NCI-H2171 (cell line): ENCODE data around the gene CEP43.

Source experiments
- DNase-seq: peaks from one replicate; lab custom pipeline; 2025; lab: John Stamatoyannopoulos, UW

CEP43 gene, protein sequence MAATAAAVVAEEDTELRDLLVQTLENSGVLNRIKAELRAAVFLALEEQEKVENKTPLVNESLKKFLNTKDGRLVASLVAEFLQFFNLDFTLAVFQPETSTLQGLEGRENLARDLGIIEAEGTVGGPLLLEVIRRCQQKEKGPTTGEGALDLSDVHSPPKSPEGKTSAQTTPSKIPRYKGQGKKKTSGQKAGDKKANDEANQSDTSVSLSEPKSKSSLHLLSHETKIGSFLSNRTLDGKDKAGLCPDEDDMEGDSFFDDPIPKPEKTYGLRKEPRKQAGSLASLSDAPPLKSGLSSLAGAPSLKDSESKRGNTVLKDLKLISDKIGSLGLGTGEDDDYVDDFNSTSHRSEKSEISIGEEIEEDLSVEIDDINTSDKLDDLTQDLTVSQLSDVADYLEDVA

DNA sequence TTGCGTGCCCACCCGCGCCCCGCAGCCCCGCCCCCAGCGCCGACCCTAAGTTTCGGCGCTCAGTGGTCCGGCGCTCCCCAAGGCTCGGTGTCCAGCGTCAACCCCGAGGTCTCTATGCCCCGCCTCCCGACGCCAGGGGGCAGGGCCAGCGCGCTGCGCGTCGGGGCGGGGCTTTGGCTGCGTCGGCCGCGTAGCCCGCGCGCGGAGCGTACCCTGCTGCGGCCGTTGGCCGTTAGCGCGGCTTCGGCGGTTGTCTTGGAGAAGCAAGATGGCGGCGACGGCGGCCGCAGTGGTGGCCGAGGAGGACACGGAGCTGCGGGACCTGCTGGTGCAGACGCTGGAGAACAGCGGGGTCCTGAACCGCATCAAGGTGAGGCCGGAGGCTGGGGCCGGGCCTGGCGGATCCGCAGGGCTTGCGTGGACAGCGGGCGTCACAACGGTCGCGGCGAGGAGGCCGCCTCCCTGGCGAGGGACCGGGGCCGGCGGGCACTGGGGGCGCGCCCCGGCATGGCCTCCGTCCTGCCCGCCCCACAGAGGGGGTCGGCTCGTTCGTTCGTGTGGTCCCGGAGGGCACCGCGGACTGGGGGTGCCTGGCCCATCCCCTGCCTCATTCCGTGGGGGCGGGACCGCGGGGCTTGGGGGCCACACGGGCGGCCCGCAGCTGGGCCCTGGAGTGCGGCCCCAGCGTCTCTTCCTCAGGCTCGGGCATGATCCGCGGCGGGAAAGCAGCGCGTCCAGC, at the start of gene CEP43:
Gene CEP43, plus strand, starts transcription at position 253 of the 739 bp plus-strand sequence. Its CDS starts 16 bp downstream, at position 269.
- DNase-seq, result peak; percentile 91

- DNase-seq, result no peak
These were observed 49.4 kb upstream of the CEP43 start for GRCh38 chr6:166949528-166950442.

DNA sequence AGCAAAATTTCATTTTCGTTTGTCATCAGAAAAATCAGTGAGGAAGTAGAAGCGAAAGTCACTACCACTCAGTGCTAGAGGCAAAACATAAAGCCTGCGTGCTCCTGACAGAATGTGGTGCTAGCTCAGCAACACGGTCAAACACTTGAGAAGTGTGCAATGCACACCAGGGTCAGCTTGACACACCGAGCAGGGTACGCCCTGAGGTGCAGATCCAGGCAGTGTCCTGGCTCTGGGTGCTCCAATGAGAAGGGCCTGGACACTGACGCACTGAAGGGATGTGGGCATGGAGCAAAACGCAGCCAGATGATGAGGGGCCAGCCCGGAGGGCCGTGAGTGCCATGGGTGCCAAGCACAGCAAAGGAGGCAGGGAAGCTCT, 48.8 kb upstream of the CEP43 start:
- no peak for DNase-seq

- DNase-seq, result peak; percentile 12
These were observed 48.1 kb upstream of the CEP43 start for GRCh38 chr6:166950892-166951669.

DNA sequence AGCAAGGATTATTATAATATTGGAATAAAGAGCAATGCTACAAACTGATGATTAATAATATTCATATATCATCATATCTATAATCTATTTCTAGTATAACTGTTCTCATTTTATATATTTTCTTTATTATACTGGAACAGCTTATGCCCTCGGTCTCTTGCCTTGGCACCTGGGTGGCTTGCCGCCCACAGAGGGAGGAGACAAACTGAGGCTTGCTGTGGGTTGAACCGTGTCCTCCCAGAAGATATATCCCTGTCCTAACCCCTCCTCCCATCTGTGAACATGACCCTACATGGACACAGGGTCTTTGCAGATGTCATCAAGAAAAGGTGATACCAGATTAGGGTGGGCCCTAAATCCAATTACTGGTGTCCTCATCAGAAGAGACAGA, 47.5 kb upstream of the CEP43 start:
- no peak for DNase-seq

DNA sequence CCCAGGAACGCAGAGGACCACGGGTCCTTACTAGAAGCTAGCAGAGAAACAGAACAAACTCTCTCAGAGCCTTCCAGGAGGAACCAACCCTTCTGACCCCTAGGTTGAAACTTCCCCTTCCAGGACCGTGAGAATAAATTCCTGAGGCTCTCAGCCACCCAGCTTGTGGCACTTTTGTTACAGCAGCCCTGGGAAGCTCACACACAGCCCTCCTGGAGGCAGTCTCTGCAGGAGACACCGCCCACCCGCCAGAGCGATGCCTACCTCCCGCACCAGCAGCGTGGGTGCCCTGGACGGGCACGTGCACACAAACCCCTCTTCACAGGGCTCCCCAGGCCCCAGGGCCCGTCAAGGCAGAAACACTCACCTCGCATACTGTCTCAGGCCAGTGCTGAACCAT, 47.1 kb upstream of the CEP43 start:
- no peak for DNase-seq

GRCh38 chr6:166952567-166953486, 46.4 kb upstream of the CEP43 start:
- no peak for DNase-seq

DNA sequence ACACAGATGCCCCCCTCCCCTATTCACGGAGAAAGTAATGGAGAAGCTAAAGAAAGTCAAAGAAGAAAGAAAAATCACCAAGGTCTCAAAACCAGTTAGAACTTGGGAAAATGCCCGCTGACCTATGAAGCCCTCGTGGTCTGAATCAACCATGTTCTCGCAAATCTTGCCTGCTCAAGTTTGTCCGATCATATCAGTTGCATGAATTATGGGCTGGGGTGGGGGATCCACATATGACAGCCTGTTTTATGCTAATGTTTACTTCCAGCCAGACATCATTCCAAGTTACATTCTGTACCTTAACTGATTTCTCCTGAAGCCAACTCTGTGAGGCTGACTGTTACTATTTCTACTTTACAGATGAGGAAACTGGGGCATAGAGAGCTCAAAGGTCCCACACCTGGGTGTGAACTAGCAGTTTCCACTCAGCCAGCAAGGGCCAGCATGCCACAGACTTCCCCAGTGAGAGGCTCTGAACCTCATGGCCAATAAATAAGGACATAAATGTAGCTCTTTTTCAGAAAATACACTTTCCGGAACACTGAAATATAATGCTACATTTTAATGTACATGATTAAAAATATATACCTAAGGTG, 45.0 kb upstream of the CEP43 start:
- no peak for DNase-seq

GRCh38 chr6:166955121-166955864, 43.9 kb upstream of the CEP43 start:
- no peak for DNase-seq

DNA sequence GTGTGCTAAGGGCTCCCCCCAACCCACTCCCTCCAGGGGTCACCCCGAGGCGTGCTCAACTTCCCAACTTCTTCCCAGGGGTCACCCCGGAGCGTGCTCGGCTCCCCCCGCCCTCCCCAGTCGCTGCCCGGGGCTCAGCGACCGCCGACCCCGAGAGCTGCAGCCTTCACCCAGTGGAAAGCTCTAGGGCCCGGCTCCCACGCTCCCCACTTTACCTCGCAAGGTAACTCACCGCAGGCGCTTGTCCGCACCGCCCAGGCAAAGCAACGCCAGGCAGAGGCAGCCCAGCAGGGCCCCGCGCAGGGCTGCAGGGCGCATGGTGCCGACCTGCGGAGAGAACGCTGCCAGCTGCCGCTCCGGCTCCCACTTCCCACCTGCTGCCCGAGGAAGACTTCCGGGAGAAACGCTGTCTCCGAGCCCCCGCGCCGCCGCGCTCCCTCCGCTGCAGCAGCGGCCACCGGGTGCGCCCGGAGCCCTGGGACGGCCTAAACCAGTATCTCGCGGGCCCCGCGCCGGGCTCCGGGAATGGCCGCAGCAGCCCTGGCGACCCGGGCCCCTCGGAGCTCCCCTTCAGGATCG, 43.2 kb upstream of the CEP43 start:
- DNase-seq, result peak; percentile 60

DNA sequence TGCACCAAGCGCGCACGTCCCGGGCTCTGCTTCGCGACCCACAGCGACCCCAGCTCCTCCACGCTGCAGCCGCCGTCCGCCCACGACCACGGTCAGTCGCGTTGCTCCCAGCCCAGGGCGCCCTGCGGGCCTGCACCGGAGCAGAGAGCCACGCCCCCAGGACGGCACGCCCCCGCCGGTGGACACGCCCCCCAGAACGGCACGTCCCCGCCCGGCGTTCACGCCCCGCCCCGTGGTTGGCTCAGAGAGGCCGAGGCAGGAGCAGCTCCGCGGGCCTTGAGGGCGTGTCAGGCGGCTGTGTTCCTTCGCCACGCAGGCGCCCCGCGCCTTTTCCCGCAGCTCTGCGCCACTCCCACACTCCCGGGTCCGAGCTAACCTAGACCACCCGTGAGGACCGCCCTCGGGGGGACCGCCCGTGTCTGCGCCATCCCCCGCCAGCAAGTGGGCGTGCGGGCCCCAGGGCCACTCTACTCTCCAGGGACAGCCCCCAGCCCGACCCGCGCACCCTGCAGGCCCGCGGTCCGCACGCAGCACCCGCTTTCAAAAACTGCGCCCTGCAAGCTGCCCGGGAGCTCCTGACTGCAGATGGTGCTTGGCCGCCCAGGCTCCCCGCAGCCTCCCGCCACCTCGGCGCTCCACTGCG, 42.6 kb upstream of the CEP43 start, which contains the start of gene RNASET2:
Gene RNASET2, minus strand, starts transcription at position 107 of the 643 bp plus-strand sequence. CDS start 368 bp downstream, outside the sequence.
- peak; percentile 90 for DNase-seq

- DNase-seq, result no peak
These were observed 42.0 kb upstream of the CEP43 start for GRCh38 chr6:166957087-166957804.

DNA sequence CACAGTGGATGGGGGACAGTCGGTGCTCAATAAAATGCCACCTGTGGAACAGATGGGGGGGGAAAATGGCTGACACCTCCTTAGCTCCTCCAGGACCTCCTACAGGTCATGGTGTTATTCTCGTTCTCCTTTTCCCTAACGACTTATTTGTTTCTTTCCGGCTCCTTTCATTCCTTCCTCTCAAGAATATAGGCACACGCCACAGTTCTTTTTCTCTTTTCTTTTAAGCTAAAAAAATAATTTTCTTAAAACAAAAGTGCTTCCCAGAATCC, 41.5 kb upstream of the CEP43 start:
- DNase-seq, result no peak

DNA sequence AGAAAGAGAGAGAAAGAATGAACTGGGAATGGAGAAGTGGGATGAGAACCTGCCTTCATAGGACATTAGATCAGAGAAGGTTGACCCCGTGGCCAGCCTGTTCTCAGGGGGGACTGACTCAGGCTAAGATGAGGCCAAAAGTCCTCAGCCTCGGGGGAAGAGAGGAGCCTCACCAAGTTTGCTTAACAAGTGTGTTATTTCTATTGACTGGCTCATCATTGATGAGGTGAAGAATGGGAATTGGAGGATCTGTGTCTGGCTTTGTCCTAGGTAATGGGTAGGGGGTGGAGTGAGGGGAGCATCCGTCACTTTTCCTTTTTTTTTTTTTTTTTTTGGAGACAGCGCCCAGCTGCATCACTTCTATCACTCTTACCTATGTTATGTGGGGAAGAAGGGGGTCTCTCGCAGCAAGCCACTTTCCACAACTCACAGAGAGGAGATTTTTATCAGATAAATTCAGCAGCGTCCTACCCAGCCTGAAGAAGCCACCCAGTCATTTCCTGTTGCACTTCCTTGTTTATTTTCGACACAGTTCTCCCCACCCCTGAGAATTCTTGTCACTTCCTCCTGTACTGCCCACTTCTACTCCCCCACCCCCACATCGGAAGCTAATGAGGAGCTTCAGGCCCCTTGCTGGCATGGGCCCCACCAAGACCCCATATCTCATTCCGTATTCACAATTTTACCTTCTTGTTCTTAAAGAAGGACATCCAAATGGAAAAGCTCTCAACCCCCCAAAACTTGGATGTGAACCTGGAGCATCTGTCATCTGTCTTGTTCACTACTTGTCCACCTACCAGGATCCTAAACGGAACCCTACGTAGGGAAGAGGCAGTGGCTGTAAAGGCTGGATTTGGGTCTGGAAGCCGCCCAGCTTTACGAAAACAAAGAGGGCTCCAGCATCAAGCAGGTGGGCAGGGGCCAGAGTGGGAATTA, 40.0 kb upstream of the CEP43 start:
- no peak for DNase-seq

DNA sequence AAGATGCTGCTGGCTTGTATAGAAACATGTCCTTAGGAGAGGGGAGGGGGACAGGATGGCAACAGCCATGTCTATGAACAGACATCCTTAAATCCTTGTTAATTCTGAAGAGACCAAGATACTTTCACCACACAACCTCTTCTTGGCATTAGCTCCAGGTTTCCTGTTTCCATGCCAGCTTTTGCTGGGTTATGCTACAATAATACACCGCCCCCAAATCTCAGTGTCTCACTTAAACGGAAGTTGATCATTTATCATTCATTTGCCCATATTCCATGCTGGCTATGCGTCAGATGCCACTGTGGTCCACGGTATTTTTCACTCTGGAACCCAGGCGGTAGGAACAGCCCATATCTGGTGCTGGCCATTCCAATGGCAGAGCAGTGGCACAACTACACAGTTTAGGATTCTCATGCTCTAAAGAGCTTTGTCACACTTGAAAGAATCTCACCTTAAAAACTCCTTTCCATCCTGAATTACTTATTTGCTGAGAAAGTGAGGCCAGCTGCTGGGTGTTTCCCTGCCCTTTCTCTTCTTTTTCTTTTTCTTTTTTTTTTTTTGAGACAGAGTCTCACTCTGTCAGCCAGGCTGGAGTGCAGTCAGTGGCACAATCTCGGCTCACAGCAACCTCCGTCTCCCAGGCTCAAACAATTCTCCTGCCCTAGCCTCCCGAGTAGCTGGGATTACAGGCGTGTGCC, 39.1 kb upstream of the CEP43 start:
- no peak for DNase-seq

DNA sequence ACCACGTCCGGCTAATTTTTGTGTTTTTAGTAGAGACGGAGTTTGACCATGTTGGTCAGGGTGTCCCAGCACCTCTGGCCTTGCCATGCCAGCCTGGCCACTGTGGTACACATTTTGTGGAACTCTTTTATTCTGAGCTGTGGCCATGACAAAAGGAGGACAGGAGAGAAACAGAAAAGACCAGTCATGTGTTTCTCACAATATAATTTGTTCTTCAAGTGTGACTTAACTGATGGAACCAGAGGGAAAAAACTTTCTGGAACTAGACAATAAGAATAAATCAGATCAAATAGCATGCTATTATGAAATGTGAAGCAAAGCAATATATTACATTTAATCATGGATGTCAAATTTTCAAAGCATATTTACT, 38.6 kb upstream of the CEP43 start:
- no peak for DNase-seq
